Motor neuron (in vitro differentiated cells): Measurements from ENCODE around the gene KCNQ1. TPM values are rescaled to one million over a fixed set of nuclear protein-coding genes. Genes with fewer than 3 reads are reported as not detected.

Experiments used
- ATAC-seq, 8 experiments: fragments of 200-7000 bp; cut with Tn5 transposase; replicated peaks in 6 of 8; 2 replicates each; pipeline ENCODE4 v1.8.0; 2021; ENCODE audit warnings: mild to moderate bottlenecking in 8 of 8, moderate library complexity in 8 of 8
- H3K27ac ChIP-seq, 2 donors: fragments of 250-450 bp; sonication (Bioruptor Pico); 2 replicates each; pipeline ENCODE4 v1.9.0; 2021; ENCODE audit warnings: antibody characterized with exemption in 2 of 2, mild to moderate bottlenecking in 2 of 2, moderate library complexity in 1 of 2
- H3K4me1 ChIP-seq, 2 donors: fragments of 250-450 bp; sonication (Bioruptor Pico); replicated peaks in 1 of 2; 2 replicates each; pipeline ENCODE4 v1.6.1; 2021; ENCODE audit warnings: antibody characterized with exemption in 2 of 2, mild to moderate bottlenecking in 2 of 2, moderate library complexity in 1 of 2
- H3K4me3 ChIP-seq, 5 donors: fragments of 250-450 bp; sonication (Bioruptor Pico); 2 replicates each; pipeline ENCODE4 v1.9.0; 2021; ENCODE audit warnings: antibody characterized with exemption in 5 of 5, mild to moderate bottlenecking in 5 of 5, moderate library complexity in 4 of 5
- WGBS, 10 experiments: fragments of 450-650 bp; shearing (Covaris generic); methylation state at CpG; one replicate each; pipeline ENCODE4 v1.0.0; 2022; 5-methylcytosine and 5-hydroxymethylcytosine counted together
- in situ Hi-C, 9 experiments: fragments of 400-800 bp; cut with MboI; loops; one replicate each; pipeline ENCODE4 v1.15.0; 2021; ENCODE audit warnings: low sequenced_read_pairs in 9 of 9, low pct_unique_long_range_greater_than_20kb in 2 of 9; ENCODE audit not compliant: unreplicated experiment in 9 of 9
- total RNA-seq, 8 experiments: library from RNA; unstranded; fragments of 300-600 nt; gene quantifications; 2 replicates each; pipeline versions ENCODE4 v1.2.3 to v1.2.4, GENCODE V29; 2022

The KCNQ1 gene
- total RNA-seq, 8 experiments from 2014 or later: 0.04 to 0.66 (median 0.20) TPM; not detected in 2

GRCh38 chr11:2420502-2421225 is 24.1 kb upstream of the KCNQ1 start:
- 0 to 13% methylated on average over 2 to 3 of the region's 44 CpGs; no CpG with 5 or more reads in 8 of the 10 experiments for WGBS, 10 experiments
- peak overlapping the region in 1 of 2 donors; percentile 34 for H3K27ac ChIP-seq
- H3K4me3 ChIP-seq: no peak overlapping the region
- ATAC-seq: peak; percentile 94 to 98 (median 95)
- in situ Hi-C loops: loop anchor here in 7 of 9 experiments (10.0 to 25.0 kb wide), 5 partner anchors 108 to 474 kb away; partner anchors contain the start of genes CDKN1C (in 2 of the 7), C11orf21 (in 1 of the 7) and TSPAN32 (in 1 of the 7)
- peaks cover 9 to 11% of the 10 kb centered on the region in 2 donors for H3K4me1 ChIP-seq

- in situ Hi-C loops: loop anchor here in 7 of 9 experiments (10.0 to 25.0 kb wide), 5 partner anchors 109 to 473 kb away; partner anchors contain the start of genes CDKN1C (in 2 of the 7), C11orf21 (in 1 of the 7) and TSPAN32 (in 1 of the 7)
- Histone ChIP-seq H3K4me1 (peaks cover 9 to 11% of the 10 kb centered on the region in 2 donors), H3K4me3 (no peak overlapping the region), H3K27ac (no peak overlapping the region)
- WGBS, 10 experiments: 40 to 100% (median 70%) methylated on average over 1 to 2 of the region's 19 CpGs; no CpG with 5 or more reads in 6 of the 10 experiments
- no peak for ATAC-seq
These were observed 23.4 kb upstream of the KCNQ1 start for GRCh38 chr11:2421226-2421994.

- Histone ChIP-seq H3K4me1 (peaks cover 9 to 11% of the 10 kb centered on the region in 2 donors), H3K4me3 (no peak overlapping the region), H3K27ac (no peak overlapping the region)
- in situ Hi-C loops: loop anchor here in 7 of 9 experiments (10.0 to 25.0 kb wide), 5 partner anchors 110 to 473 kb away; partner anchors contain the start of genes CDKN1C (in 2 of the 7), C11orf21 (in 1 of the 7) and TSPAN32 (in 1 of the 7)
- no peak for ATAC-seq
- no CpG with 5 or more reads among the region's 17 CpGs for WGBS, 10 experiments
These were observed 22.8 kb upstream of the KCNQ1 start for GRCh38 chr11:2421996-2422395.

- H3K4me3 ChIP-seq: no peak overlapping the region
- peaks cover 9 to 11% of the 10 kb centered on the region in 2 donors for H3K4me1 ChIP-seq
- no peak for ATAC-seq
- in situ Hi-C loops: loop anchor here in 7 of 9 experiments (10.0 to 25.0 kb wide), 5 partner anchors 110 to 472 kb away; partner anchors contain the start of genes CDKN1C (in 2 of the 7), C11orf21 (in 1 of the 7) and TSPAN32 (in 1 of the 7)
- WGBS, 10 experiments: 50% methylated on average over 1 to 2 of the region's 14 CpGs; no CpG with 5 or more reads in 8 of the 10 experiments
- no peak overlapping the region for H3K27ac ChIP-seq
These were observed 22.2 kb upstream of the KCNQ1 start for GRCh38 chr11:2422461-2423156.

GRCh38 chr11:2423157-2424025 is 21.4 kb upstream of the KCNQ1 start:
- in situ Hi-C loops: loop anchor here in 7 of 9 experiments (10.0 to 25.0 kb wide), 5 partner anchors 111 to 471 kb away; partner anchors contain the start of genes CDKN1C (in 2 of the 7), C11orf21 (in 1 of the 7) and TSPAN32 (in 1 of the 7)
- Histone ChIP-seq H3K27ac (no peak overlapping the region), H3K4me3 (no peak overlapping the region), H3K4me1 (peaks cover 9 to 11% of the 10 kb centered on the region in 2 donors)
- ATAC-seq: no peak
- WGBS, 10 experiments: 55 to 100% (median 89%) methylated on average over 1 to 7 of the region's 26 CpGs; no CpG with 5 or more reads in 6 of the 10 experiments

GRCh38 chr11:2424811-2425495 is 19.9 kb upstream of the KCNQ1 start:
- no peak for ATAC-seq
- in situ Hi-C loops: loop anchor here in 8 of 9 experiments (5.0 to 25.0 kb wide), 6 partner anchors 107 to 470 kb away; partner anchors contain the start of genes CDKN1C (in 3 of the 8), C11orf21 (in 1 of the 8) and TSPAN32 (in 1 of the 8)
- no peak overlapping the region for H3K4me3 ChIP-seq
- no peak overlapping the region for H3K27ac ChIP-seq
- H3K4me1 ChIP-seq: peaks cover 3 to 8% of the 10 kb centered on the region in 2 donors
- 67 to 87% methylated on average over 3 to 8 of the region's 28 CpGs; no CpG with 5 or more reads in 8 of the 10 experiments for WGBS, 10 experiments

- peaks cover 1 to 4% of the 10 kb centered on the region in 2 donors for H3K4me1 ChIP-seq
- ATAC-seq: no peak
- H3K27ac ChIP-seq: no peak overlapping the region
- no peak overlapping the region for H3K4me3 ChIP-seq
- WGBS, 10 experiments: 60% methylated on average over 2 of the region's 8 CpGs; no CpG with 5 or more reads in 9 of the 10 experiments
- in situ Hi-C loops: loop anchor here in 3 of 9 experiments (5.0 to 25.0 kb wide), 4 partner anchors 107 to 469 kb away; partner anchors contain the start of gene CDKN1C (in 1 of the 3)
These were observed 19.3 kb upstream of the KCNQ1 start for GRCh38 chr11:2425506-2425905.

GRCh38 chr11:2426221-2426620 is 18.6 kb upstream of the KCNQ1 start:
- Histone ChIP-seq H3K27ac (no peak overlapping the region), H3K4me1 (no peaks in the 10 kb centered on the region), H3K4me3 (no peak overlapping the region)
- WGBS, 10 experiments: 66 to 100% methylated on average over 1 to 5 of the region's 13 CpGs; no CpG with 5 or more reads in 8 of the 10 experiments
- in situ Hi-C loops: loop anchor here in 3 of 9 experiments (5.0 to 25.0 kb wide), 4 partner anchors 106 to 469 kb away; partner anchors contain the start of gene CDKN1C (in 1 of the 3)
- ATAC-seq: no peak

GRCh38 chr11:2426826-2427521 is 17.8 kb upstream of the KCNQ1 start:
- 60 to 87% (median 69%) methylated on average over 1 to 6 of the region's 14 CpGs; no CpG with 5 or more reads in 6 of the 10 experiments for WGBS, 10 experiments
- Histone ChIP-seq H3K4me1 (no peaks in the 10 kb centered on the region), H3K4me3 (no peak overlapping the region), H3K27ac (no peak overlapping the region)
- ATAC-seq: peak in 2 of 8 experiments; percentile 11 to 13
- in situ Hi-C loops: loop anchor here in 3 of 9 experiments (5.0 to 25.0 kb wide), 4 partner anchors 105 to 468 kb away; partner anchors contain the start of gene CDKN1C (in 1 of the 3)

- WGBS, 10 experiments: 0 to 79% (median 40%) methylated on average over 1 to 3 of the region's 12 CpGs; no CpG with 5 or more reads in 3 of the 10 experiments
- H3K4me1 ChIP-seq: no peaks in the 10 kb centered on the region
- H3K27ac ChIP-seq: no peak overlapping the region
- in situ Hi-C loops: loop anchor here in 3 of 9 experiments (5.0 to 25.0 kb wide), 4 partner anchors 104 to 467 kb away; partner anchors contain the start of gene CDKN1C (in 1 of the 3)
- ATAC-seq: peak in 5 of 8 experiments; percentile 6 to 37 (median 15)
- no peak overlapping the region for H3K4me3 ChIP-seq
These were observed 17.0 kb upstream of the KCNQ1 start for GRCh38 chr11:2427721-2428321.
